GM21423 (cell line): ENCODE measurements around the gene CSNK1D.

Experiments
- ATAC-seq: cut with Tn5 transposase; IDR thresholded peaks from one replicate; pipeline ENCODE4 v1.9.1; 2021; ENCODE audit warnings: mild to moderate bottlenecking, moderate library complexity; ENCODE audit not compliant: unreplicated experiment

Gene CSNK1D

GRCh38 chr17:82311971-82312370 is 38.5 kb upstream of the CSNK1D start:
- no peak for ATAC-seq

GRCh38 chr17:82310877-82311276 is 37.4 kb upstream of the CSNK1D start:
- no peak for ATAC-seq

DNA sequence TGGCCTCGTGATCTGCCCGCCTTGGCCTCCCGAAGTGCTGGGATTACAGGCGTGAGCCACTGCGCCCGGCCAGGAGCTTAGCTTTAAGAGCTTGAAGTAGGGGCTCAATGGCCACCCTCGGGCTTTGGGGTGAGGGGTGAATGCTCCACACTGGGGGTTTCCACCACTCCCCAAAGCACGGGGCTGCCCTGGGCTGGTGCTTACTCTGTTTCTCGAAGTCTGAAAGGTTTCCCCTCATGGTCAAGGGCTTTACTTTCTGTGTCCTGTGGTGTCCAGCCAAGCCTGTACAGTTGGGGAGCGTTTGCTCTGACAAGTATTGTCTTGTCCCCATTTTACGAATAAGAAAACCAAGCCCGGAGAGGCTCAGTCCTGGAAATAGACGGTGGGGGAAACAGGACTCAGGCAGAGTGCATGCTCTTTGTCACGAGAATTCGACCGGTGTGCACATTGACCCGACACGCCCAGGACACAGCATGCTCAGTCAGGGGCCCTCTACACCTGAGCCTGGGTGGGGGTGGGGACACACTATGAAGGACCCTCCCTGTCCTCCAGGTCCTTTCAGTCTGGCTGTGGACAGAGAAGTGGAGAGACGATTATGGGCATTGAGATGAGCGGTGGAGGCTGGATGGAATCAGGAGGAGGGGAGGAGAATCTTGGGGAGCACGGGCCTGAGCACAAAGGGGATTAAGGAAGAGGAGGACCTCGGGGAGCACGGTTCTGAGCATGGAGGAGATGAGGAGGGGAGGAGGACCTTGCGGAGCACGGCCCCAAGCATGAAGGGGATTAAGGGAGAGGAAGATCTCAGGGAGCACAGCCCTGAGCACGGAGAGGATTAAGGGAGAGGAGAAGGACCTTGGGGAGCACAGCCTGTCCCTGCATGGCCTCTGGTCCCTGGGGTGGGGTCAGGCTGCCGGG is 36.4 kb upstream of the CSNK1D start:
- ATAC-seq, result no peak

DNA sequence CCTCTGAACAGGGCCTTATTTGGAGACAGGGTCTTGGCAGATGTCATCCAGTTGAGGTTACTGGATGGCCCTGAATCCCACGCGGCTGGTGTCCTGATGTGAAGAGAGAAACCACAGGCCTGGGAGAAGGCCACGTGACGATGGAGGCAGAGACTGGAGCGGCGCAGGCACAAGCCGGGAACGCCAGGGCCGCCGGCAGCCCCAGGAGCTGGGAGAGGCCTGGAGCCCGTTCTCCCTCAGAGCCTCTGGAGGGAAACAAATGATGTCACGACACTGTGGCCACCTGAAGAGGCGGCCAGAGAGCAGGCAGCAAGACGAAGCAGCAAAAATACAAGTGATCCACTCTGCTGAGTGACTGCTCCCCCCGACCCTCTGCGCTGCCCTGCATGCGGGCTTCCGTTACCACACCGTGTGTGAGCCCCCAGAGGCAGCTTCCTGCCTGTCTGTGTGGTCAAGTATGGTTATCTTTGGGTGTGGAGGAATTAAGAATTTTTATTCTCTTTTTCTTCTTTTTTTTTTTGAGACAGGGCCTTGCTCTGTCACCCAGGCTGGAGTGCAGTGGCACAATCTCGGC is 32.3 kb upstream of the CSNK1D start:
- ATAC-seq, result no peak

GRCh38 chr17:82304826-82305726 is 31.6 kb upstream of the CSNK1D start:
- ATAC-seq, result no peak

DNA sequence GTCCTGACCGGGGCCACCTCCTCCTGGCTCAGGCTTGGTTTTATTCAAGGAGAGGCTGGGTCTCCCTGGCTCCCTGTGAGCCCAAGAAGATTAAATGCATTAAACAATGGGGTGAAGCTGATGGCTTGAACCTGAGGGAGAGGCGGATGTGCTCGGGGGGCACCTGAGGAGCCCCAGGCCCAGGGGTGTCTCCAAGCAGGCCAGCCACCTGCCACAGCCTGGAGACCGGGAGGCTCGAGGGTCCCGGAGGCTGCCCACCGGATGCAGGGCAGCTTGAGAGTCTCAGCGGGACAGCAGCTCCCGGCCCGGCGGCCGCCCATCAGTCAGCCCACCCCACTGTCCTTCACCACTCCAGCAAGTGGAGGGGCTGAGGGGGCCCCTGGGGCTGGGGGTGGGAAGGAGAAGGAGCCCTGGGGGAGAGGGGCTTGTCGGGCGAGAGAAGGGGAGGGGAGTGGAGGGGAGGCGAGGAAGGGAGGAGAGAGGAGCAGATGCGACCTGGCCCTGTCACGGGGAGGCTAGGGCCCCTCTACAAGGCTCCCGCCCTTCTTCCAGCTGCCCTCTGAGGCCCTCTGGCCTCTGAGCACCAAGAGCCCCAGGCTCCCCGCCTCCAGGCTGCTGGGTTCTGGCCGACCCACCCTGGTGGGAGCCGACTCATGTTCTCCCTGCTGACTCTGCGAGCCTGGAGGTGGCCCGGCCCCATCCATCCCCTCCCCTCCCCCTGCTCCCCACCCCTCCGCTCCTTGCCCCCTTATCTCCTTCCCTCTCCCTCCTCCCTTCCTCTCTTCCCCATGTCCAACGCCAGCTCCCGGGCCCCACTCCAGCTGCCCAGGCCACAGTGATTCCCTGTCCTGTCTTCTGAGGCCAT is 30.7 kb upstream of the CSNK1D start:
- no peak for ATAC-seq

DNA sequence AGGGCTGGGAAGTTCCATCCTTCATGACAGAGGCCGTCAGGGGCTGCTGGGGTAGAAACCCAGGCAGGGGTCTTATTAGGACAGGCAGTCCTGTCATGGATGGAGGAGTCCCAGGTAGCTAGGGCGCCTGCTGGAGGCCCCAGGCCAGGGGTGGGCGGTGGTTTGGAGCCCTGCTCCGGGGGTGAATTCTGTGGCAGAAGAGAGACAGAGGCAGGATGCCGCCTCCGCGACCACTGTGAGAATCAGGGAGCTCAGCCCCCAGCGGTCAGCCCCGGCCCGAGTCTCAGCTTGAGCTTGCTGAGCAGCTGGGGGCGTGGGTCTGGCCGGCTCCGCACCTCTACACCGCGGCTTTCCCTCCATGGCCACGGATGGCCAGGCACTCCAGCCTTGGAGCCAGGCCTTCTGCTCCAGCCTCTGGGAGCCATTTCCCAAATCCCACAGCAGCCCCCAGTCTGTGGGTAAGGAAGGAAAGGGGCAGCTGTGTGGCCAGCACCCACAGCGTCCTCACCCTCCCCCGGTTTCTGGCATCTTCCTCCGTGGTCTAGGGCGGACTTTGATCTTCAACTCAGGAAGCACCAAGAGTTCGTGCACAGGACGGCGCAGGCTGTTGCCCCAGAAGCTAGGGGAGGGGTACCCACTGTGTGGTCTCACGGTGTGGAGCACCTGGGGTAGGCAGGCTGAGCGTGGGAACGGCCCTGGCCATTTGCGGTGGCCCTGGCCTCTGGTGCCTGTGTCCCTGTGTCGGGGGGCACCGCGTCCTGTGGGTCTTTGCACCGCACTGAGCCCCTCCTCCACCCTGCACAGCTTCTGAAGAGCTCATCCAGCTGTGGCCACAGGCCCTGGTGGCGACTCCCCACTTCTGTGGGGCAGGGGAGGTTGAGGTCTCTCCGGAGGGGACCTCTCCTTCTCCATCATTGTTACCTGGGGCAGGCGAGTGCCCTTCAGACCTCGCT is 29.8 kb upstream of the CSNK1D start:
- ATAC-seq, result no peak

GRCh38 chr17:82302568-82302963 is 29.1 kb upstream of the CSNK1D start:
- ATAC-seq, result no peak

GRCh38 chr17:82301916-82302567 is 28.5 kb upstream of the CSNK1D start:
- no peak for ATAC-seq

- no peak for ATAC-seq
Observed at GRCh38 chr17:82301300-82301915, 27.9 kb upstream of the CSNK1D start.

GRCh38 chr17:82300707-82301270 is 27.3 kb upstream of the CSNK1D start:
- no peak for ATAC-seq

GRCh38 chr17:82300228-82300627 is 26.7 kb upstream of the CSNK1D start:
- no peak for ATAC-seq

GRCh38 chr17:82299452-82299851 is 26.0 kb upstream of the CSNK1D start:
- ATAC-seq, result no peak

- no peak for ATAC-seq
Observed at GRCh38 chr17:82298538-82299421, 25.3 kb upstream of the CSNK1D start.

- peak; percentile 56 for ATAC-seq
Observed at GRCh38 chr17:82297714-82298537, 24.4 kb upstream of the CSNK1D start.

DNA sequence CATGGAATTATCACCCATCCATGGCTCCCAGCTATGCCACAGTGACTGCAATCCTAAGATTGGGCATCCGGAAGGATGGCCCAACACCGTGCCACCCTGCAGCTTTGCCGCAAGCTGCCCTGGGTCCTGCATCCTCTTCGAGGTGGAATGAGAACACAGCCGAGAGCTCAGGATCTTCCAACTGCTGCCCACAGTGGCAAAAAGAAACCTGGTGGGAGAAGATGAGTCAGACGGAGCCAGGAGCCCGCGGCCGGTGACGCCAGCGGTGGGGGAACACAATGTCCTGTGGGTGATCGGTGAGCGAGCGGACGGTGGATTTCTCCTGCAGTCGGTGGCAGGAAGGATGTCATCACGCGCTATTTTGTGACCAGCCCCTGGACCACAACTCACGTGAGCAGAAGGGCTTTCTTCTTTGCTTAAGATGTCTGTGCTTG is 23.8 kb upstream of the CSNK1D start:
- ATAC-seq, result peak; percentile 29
